NCI-H1436 (cell line): ENCODE measurements around the gene TSPAN6.

Source experiments
- DNase-seq: peaks from one replicate; lab custom pipeline; 2025; lab: John Stamatoyannopoulos, UW

The TSPAN6 gene

DNA sequence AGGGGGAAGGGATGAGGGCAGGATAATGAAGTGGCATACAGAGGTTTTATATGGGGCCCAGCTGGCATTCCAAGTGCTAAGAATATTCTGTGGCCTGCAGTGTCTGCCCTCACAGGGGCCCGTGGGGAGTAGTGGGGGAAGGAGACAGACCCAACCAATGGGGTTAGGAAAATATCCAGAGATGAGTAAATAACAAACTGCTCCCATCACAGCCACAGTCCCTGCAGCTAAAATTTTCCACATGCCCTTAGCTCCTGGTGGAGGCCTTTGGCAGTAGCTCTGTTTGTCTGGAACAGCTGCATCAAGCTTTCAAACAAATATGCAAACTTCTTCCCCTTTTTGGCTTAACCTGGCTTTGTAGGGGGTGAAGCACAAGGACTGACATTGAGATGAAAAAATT, 10.5 kb upstream of the TSPAN6 start:
- no peak for DNase-seq

DNA sequence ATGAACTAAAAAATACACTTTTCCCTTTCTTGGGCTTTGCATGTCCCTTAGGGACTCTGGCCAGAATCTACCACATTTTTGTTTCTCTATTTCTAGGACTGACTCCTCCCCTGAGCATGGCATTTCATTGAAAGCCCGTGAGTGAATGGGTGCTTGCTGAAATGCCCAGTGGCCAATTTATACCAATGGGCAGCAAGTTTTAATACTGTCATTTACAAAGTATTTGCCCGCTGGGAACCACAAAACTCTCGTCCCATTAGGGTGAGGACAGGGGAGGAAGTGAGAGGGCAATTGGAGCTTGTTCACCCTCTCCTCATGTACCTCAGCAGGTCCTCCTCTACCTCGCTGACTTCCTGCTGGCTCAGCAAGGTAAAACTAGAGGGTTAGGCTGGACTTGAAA, 8.5 kb upstream of the TSPAN6 start:
- no peak for DNase-seq

DNA sequence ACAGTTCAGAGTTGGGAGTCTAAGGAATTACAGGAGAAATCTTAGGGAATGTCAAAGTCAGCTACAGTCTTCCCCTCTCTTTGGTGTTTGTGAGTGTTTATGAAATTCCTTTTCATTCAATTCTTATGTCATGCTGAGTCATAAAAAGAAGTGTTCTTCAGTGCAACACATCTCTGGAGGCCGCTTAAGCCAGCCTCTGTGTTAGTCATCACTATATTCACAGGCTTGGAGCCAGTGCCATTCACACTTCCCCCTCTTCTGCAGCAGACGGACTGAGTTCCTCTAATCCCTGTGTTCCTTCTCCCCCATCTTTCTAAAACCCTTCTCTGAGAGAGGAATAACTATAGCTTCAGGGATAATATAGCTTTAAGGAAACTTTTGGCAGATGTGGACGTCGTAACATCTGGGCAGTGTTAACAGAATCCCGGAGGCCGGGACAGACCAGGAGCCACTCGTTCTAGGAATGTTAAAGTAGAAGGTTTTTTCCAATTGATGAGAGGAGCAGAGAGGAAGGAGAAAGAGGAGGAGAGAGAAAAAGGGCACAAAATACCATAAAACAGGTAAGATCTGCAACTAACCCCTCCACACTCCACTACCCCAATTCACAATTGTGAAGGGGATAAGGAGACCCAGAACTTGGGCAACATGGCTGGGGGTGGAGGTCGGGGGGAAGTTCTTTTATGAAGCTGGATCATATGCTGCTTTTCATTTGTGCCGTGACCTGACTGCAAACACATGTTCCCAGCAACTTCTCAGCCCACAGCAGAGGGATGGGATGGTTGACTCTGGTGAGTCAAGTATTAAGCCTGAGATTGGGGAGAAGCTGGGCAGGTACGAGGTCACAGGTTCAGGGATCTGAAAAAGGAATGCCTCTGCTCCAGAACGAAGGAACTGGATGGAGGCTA, 7.6 kb upstream of the TSPAN6 start, which contains the start of gene SRPX2:
TSS of gene SRPX2 (plus strand) at position 244 of the 905 bp plus-strand sequence. CDS start 2,124 bp downstream, outside the sequence.
- no peak for DNase-seq

DNA sequence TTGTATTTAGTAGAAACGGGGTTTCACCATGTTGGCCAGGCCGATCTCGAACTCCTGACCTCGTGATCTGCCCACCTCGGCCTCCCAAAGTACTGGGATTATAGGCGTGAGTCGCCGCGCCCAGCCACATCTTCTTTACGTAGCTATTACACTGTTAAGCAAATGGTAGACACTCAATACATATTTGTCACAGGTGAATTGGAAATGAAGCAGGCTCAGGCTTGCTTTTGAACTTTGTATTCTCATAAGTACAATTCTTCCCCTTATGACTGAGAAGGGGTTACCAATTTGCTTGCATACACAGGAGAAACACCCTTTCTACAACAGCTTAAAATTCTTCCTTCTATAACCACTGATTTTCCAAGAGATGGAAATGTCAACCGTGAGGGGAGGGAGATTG, 6.6 kb upstream of the TSPAN6 start:
- DNase-seq, result no peak

DNA sequence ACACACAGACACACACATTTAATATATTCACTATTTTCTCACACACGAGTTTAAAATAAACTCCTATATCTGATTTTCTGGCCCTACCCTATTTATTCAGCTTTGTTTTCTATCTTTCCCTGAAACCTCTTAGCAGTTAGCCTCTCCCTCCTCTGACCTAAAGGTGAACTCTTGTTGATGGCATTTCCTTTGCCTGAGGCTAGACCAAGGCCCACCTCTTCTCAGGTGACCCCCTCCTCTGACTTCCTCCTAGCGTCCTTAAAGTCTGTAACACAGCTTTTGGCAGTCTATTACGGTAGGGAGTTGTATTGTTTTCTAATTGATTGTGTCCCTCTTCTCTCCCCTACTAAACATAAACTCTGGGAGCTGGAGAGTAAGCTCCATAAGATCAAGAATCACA, 5.7 kb upstream of the TSPAN6 start:
- DNase-seq, result no peak

DNA sequence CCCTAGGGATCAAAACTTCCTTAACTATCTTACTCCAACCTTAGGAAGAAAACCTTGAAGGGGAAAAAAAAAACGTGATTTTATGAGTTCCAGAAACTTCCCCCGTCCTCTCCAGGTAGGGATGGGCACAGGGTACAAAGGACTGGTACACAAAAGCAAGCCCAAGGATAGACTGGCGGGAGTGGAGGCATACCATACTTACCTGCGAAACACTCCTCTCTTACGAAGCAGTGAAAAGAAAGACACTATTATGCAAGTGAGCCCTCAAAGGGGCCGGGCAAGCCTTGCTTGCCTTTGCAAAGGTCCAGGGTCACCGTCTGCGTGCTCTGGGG, 651 bp downstream of the TSPAN6 start:
- DNase-seq, result no peak

DNA sequence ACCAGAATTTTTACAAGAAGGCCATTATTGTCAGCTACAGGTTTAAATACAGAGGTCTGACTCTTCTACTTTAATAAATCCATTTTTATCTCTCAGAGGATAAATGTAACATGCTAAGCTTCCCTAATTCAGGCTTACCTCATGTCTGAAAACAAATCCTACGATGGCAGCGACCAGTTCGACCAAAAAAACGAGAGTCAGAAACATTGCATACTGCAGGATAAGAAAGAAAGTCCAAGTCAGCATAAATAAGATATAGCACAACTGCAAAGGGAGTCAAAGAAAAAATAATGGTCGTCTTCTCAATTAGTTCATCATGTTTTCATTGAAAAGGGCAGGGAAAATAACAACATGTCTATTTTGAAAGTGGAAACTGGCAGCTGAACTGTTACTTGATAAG, 1.6 kb downstream of the TSPAN6 start:
- no peak for DNase-seq

DNA sequence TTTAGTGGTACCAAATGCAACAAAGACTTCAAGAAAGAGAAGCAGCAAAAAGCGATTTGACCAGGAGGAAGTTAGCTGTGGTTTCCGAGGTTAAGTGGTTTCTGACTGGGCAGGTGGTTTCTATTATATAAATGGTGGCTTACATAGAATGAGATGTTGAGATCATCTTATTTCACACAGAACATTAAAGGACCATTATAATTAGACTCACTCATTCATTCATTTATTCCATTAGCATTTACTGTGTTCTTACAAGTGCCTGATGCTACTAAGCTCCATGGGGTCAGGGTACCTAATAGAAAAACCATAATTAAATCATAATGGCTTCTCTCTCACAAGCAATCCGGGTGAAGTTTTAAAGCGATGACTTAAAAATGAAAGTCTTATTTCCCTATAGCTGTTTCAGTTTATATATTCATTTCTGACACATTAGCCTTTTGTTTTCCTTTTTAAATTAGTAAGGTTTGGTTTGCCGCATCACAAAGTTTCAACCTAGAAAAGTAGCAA, 10.6 kb downstream of the TSPAN6 start:
- DNase-seq, result no peak

DNA sequence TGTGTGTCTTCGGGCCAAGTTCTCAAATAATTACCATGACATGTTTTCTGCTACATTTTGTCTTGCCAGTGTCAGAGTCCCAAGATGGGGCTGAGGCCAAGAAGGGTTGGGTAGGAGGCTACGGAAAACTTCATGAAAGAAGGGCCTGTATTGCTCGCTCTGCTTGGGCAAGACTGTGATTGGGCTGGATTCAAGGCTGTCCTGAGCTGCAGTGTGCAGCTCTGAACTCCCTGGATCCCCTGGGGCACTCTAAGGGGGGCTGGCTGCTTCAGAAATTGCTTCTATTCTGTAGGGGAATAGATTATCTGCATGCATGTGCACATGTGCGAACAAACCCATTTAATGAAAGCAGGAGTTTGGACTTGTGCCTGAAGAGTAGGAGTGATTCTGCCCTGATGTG, 13.6 kb downstream of the TSPAN6 start:
- no peak for DNase-seq

DNA sequence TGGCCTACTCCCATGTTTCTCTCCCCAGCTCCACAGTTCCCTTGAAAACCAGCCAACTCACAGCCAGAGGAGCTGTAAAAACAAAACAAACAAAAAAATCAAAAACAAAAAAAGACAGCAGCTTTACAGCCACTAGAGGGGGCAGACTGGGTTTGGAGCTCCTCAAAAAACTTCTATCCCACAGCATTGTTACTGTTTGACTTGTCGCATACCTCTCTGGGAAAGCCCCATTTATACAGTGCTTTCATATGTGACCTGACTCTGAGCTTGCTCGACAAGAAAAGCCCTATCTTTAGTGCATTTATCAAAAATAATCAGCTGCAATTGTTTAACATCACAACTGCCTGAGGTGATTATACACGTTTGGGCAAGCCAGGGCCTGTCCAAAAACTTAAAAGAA, 21.6 kb downstream of the TSPAN6 start:
- no peak for DNase-seq

DNA sequence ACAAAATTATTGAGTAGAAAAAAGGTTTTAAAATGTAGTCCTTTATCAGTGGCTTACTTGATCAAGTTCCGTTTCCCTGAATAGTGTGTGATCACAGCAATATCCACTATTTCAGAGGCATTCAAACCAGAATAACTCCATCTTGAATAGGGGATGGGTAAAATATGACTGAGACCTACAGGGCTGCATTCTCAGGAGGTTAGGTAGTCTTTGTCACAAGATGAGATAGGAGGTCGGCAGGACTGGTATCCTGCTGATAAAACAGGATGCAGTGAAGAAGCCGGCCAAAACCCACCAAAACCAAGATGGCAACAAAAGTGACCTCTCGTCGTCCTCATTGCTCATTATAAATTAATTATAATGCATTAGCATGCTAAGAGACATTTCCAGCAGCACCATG, 24.7 kb downstream of the TSPAN6 start:
- no peak for DNase-seq

DNA sequence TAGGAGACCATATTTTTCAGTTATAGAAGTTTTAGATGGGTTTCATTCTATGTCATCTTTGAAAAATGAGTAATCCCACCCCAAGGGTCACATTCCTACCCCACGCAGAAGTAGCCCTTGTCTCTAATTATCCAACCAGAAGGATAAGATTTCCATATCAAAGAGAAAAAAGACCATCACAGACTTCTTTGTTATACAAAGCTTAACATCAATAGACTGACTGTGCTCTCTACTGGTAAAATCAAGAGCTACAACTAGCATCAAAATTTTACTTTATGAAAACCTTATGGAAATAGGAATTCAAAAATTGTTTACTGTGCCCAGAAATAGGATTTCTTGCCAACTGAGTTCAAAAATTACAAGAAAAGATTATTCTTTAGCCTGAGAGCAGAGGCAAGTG, 27.0 kb downstream of the TSPAN6 start:
- DNase-seq, result no peak

DNA sequence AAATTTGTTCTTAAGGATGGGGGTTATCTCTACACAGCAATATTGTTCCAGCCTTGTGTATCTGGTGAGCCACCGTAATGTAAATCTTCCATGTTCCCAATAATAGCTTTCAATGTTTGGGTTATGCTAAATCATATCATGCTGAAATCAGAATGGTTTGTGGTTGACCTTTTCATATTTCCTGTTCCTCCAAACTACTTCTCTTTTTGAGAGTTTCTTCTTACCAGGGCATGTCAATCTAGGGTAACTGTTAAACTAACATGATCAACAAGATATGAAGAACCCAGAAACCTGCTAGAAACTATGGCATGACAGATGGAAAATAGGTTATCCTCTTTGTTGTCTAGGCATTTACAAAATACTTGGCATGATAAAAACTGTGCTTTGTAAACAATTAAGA, 29.9 kb downstream of the TSPAN6 start:
- DNase-seq, result no peak

DNA sequence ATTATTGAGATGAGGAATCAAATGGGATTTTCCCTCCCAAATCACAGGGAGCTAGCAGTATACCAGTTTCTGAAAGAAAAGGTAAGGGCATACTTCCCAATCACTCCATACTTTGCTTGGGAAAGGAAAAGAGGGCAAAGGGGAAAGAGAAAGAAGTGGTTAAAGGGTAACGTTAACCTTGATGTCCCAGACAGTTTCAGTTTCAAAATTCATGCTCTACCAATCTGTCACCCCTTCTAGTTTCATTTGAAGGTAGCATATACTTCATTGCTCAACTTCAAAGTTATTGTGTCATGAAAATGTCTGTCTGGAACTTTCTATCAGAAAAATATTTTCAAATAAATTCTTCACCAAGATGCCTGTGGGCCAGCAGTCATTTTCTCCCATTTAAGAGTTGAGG, 35.8 kb downstream of the TSPAN6 start:
- no peak for DNase-seq

DNA sequence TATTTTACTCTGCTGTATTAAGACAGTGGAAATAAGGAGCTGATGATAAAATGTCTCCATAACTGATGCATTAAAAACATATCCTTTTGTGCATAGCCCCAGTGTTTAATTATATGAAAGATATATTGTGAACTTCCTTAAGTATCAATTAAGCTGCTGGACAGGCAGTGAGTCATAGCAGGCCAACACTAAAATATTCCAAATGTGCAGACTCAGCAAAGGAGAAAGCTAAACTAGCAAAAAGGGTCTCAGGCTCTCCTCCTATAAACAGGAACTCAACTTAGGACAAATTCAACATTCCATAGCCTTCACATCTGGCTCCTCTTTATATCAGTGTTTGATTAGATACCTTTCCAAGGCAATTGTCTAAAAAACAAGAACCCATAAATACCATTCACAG, 36.3 kb downstream of the TSPAN6 start:
- no peak for DNase-seq

DNA sequence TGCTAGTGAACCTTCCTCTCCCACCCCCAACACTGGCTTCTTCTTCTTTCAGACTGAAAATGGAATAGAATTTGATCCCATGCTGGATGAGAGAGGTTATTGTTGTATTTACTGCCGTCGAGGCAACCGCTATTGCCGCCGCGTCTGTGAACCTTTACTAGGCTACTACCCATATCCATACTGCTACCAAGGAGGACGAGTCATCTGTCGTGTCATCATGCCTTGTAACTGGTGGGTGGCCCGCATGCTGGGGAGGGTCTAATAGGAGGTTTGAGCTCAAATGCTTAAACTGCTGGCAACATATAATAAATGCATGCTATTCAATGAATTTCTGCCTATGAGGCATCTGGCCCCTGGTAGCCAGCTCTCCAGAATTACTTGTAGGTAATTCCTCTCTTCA, 37.1 kb downstream of the TSPAN6 start:
- no peak for DNase-seq

DNA sequence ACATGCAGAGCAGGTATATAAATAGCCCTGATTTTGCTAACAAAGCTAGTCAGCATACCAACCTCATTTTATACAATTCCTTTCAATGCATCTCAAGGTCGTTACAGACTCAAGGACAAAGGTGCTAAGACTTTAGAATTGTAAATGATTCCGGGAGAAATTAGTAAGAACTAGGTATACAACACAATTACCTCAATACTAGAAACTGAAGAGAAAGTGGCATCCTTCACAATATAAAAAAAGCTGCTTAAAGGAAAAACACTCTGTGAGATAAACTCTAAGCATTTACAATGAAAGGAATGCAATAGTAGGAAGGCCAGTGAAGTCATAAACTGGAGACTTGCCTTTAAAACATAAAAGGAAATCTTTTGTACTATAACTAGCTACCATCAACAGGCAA, 40.0 kb downstream of the TSPAN6 start:
- no peak for DNase-seq

DNA sequence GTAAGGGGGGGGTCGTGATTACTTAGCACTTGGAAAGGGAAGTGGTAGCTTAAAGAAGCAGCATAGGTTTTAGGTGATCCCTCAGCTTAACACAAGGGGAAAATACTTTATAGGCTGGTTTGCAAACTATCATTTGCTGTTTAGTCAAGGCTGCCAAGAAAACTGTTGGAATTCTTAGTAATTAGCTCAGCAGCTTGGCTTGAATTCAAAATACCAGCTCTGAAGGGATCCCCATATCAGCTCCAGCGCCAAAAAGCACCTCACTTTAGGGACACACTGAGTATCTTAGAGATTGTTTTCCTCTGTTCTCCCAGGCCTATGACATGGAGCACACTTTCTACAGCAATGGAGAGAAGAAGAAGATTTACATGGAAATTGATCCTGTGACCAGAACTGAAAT, 43.0 kb downstream of the TSPAN6 start:
- DNase-seq, result no peak

DNA sequence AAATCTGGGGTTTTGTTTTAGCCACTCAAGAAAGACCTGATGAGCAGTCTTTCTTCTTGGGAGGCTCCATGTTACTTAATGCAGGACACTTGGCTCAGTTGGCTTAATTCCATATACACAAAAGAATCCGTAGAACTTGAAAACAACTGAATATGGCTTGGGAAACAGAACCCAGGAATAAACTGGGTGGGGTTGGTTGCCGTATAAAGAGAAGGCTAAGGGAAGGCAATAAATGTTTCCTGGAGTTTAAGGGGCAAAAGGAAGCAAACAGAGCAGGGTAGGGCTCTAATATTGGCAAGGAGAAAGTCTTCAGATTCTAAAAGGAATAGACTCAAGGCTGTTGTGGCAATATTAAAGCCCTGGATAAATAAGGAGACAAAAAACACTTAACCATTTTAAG, 43.5 kb downstream of the TSPAN6 start:
- no peak for DNase-seq

DNA sequence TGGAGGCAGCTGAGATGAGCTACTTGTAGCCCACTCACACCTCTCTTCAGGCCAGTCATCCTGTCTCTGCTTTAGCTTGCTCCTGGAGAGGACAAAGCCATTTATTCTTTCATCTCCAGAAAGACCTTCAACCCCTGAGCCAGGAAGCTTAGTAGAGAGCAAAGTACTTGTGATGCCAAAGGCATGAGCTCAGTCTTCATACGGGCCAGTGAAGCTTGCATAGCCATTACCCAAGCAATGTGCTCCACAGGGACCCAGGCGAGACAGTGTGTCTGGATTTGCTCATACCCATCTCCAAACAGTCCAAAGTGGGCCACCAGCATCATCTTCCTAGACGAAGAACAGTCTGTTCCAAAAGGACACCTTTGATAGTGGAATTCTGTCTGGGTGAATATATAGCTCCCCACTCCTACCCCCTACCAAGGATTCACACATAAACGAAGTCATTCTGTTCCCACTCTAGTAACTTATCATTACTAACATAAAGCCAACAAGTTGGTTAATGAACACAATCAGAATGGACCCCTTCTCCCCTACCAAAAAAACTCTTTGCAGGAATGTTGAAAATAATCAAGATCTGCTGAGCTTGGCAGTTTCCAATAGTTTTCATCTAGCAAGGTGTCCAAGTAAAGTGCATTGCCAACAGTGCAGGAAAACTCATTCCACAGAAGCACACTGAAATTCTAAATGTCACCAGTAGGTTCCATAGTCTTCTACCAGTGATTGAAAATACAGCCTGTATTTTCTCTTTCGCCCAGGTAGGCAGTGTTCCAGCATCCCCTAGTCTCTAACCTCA, 45.2 kb downstream of the TSPAN6 start:
- no peak for DNase-seq

DNA sequence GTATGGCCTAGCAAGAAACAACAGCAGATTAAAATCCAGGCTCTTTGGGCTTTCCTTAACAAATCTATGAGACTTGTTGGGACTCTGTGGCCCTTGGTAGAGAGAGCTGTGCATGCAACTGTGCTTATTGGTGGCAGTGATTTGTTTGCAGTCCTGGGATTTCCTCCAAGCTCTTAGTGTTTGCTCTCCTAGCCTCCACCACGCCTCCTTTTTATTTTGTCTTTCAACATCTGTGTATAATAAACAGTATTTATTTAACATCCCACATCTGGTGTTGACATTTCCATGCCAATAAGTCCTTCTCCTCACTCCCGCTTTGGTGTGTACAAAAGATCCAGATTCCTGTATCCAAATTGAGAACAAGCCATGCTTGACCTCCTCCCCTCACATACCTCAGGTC, 48.7 kb downstream of the TSPAN6 start:
- no peak for DNase-seq

DNA sequence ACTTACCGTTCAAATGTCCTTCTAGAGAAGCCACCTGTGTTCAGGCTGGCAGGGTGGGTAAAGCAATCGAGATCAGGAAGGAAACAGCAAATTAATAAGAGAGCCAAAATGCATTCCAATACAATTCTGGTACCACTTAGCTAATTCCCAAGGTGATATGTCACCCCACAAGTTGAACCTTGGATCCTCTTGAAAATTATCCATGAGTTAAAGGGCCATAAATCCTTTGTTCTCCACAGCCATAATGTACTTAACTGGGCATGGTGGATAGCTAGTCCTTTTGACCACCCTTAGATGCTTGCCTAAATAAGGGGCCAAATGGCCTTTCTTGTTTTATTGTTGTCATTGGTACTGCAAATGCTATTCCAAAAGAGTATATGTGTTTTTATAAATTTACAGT, 49.9 kb downstream of the TSPAN6 start:
- no peak for DNase-seq

DNA sequence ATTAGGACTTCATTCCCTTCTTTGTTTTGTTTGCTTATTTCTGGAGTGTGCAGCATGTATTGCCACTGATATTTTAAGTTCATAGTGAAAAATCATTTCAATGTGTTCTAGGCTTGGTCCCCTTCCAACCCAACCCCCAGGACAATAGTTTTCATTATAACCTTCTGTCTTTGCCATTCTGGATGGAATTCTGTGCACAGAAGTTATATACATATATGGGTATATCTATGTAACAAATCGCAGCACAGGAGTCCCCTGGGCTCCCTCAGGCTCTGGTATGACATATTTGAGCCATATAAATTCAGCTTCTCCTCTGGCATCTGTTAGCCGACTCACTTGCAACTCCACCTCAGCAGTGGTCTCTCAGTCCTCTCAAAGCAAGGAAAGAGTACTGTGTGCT, 52.0 kb downstream of the TSPAN6 start, which contains the start of gene TNMD:
TSS of gene TNMD (plus strand) at position 326 of the 400 bp plus-strand sequence. CDS start 83 bp downstream, outside the sequence.
- DNase-seq, result no peak
